WTC11 (cell line): Measurements from ENCODE around the gene AURKAIP1. TPM values are rescaled to one million over a fixed set of nuclear protein-coding genes. Genes with fewer than 3 reads are reported as not detected.

Source experiments
- ATAC-seq: fragments of 200-7000 bp; cut with Tn5 transposase; 2 replicates; pipeline ENCODE4 v1.10.0; 2021; ENCODE audit warnings: mild to moderate bottlenecking, moderate library complexity
- CTCF ChIA-PET: fragments of 300-600 bp; sonication (Branson Sonifier 250); formaldehyde crosslinking; loops from one replicate; lab custom pipeline; 2021; ENCODE audit warnings: antibody characterized with exemption; lab: Charles Lee
- POLR2A ChIA-PET: fragments of 350-600 bp; sonication (Branson Sonifier 250); formaldehyde crosslinking; loops from one replicate; lab custom pipeline; 2021; ENCODE audit warnings: antibody characterized with exemption; lab: Charles Lee
- DNase-seq: peaks from one replicate; pipeline ENCODE4 v3.0.0; 2021; ENCODE audit warnings: low spot score
- H3K27ac Mint-ChIP-seq: 2 replicates; pipeline ENCODE4 v1.8.0; 2021; ENCODE audit warnings: mixed read lengths
- H3K27me3 Mint-ChIP-seq: 2 replicates; pipeline ENCODE4 v1.8.0; 2021; ENCODE audit warnings: low read depth, mild to moderate bottlenecking, moderate library complexity, mixed read lengths
- H3K36me3 Mint-ChIP-seq: 2 replicates; pipeline ENCODE4 v1.8.0; 2021; ENCODE audit warnings: mixed read lengths
- H3K4me1 Mint-ChIP-seq: 2 replicates; pipeline ENCODE4 v1.8.0; 2022; ENCODE audit warnings: mixed read lengths
- H3K4me3 Mint-ChIP-seq: 2 replicates; pipeline ENCODE4 v1.8.0; 2021; ENCODE audit warnings: mild to moderate bottlenecking, moderate library complexity, mixed read lengths
- H3K9me3 Mint-ChIP-seq: 2 replicates; pipeline ENCODE4 v1.8.0; 2021; ENCODE audit warnings: mixed read lengths
- ATF2 ChIP-seq: sonication (generic); formaldehyde crosslinking; IDR thresholded peaks from 2 replicates; pipeline ENCODE4 v1.8.1; 2022; ENCODE audit warnings: low read depth, missing genetic modification reagents, borderline replicate concordance
- ATF3 ChIP-seq: sonication (generic); formaldehyde crosslinking; conservative IDR thresholded peaks from 2 replicates; pipeline ENCODE4 v1.8.1; 2022; ENCODE audit warnings: mild to moderate bottlenecking, missing genetic modification reagents
- E2F5 ChIP-seq: sonication (generic); formaldehyde crosslinking; IDR thresholded peaks from 2 replicates; pipeline ENCODE4 v1.8.1; 2022; ENCODE audit warnings: mild to moderate bottlenecking, moderate library complexity, missing genetic modification reagents
- FOXP1 ChIP-seq: sonication (generic); formaldehyde crosslinking; IDR thresholded peaks from 2 replicates; pipeline ENCODE4 v1.8.0; 2022; ENCODE audit warnings: missing genetic modification reagents, mild to moderate bottlenecking, moderate library complexity, borderline replicate concordance
- GRHL2 ChIP-seq: fragments of 250-450 bp; sonication (Bioruptor Pico); IDR thresholded peaks from 2 replicates; pipeline ENCODE4 v1.8.0; 2022; ENCODE audit warnings: mild to moderate bottlenecking, moderate library complexity; ENCODE audit not compliant: insufficient replicate concordance, severe bottlenecking
- IRF2 ChIP-seq: sonication (generic); formaldehyde crosslinking; IDR thresholded peaks from 2 replicates; pipeline ENCODE4 v1.8.0; 2022; ENCODE audit warnings: low read depth, missing genetic modification reagents, borderline replicate concordance
- KAT7 ChIP-seq: sonication (generic); formaldehyde crosslinking; IDR thresholded peaks from 2 replicates; pipeline ENCODE4 v1.8.1; 2023; ENCODE audit warnings: missing genetic modification reagents, mild to moderate bottlenecking, borderline replicate concordance
- MAX ChIP-seq: sonication (generic); formaldehyde crosslinking; IDR thresholded peaks from 2 replicates; pipeline ENCODE4 v1.8.0; 2022; ENCODE audit warnings: mild to moderate bottlenecking, missing genetic modification reagents
- NFATC4 ChIP-seq: fragments of 250-450 bp; sonication (Bioruptor Pico); IDR thresholded peaks from 2 replicates; pipeline ENCODE4 v1.9.0; 2021; ENCODE audit warnings: mild to moderate bottlenecking
- PREB ChIP-seq: sonication (generic); formaldehyde crosslinking; IDR thresholded peaks from 2 replicates; pipeline ENCODE4 v1.8.1; 2022; ENCODE audit warnings: mild to moderate bottlenecking, missing genetic modification reagents, moderate library complexity, borderline replicate concordance
- RORB ChIP-seq: fragments of 250-450 bp; sonication (Bioruptor Pico); IDR thresholded peaks from 2 replicates; pipeline ENCODE4 v1.9.0; 2021; ENCODE audit warnings: mild to moderate bottlenecking
- TEAD1 ChIP-seq: sonication (generic); formaldehyde crosslinking; IDR thresholded peaks from 2 replicates; pipeline ENCODE4 v1.8.0; 2022; ENCODE audit warnings: mild to moderate bottlenecking, missing genetic modification reagents
- ZNF138 ChIP-seq: sonication (generic); formaldehyde crosslinking; conservative IDR thresholded peaks from 2 replicates; pipeline ENCODE4 v1.8.1; 2022; ENCODE audit warnings: mild to moderate bottlenecking, moderate library complexity, missing genetic modification reagents
- ZNF232 ChIP-seq: sonication (generic); formaldehyde crosslinking; IDR thresholded peaks from 2 replicates; pipeline ENCODE4 v1.8.0; 2022; ENCODE audit warnings: mild to moderate bottlenecking, missing genetic modification reagents
- ZNF263 ChIP-seq: sonication (generic); formaldehyde crosslinking; IDR thresholded peaks from 2 replicates; pipeline ENCODE4 v1.8.1; 2022; ENCODE audit warnings: low read depth, mild to moderate bottlenecking, moderate library complexity, missing genetic modification reagents
- ZNF317 ChIP-seq: sonication (generic); formaldehyde crosslinking; IDR thresholded peaks from 2 replicates; pipeline ENCODE4 v1.8.1; 2023; ENCODE audit warnings: low read depth, mild to moderate bottlenecking, moderate library complexity, missing genetic modification reagents, borderline replicate concordance
- ZNF532 ChIP-seq: fragments of 250-450 bp; sonication (Bioruptor Pico); IDR thresholded peaks from 2 replicates; pipeline ENCODE4 v1.9.0; 2021; ENCODE audit warnings: mild to moderate bottlenecking, borderline replicate concordance
- ZNF671 ChIP-seq: fragments of 250-450 bp; sonication (Bioruptor Pico); IDR thresholded peaks from 2 replicates; pipeline ENCODE4 v1.8.0; 2021; ENCODE audit warnings: mild to moderate bottlenecking
- total RNA-seq: library from RNA; stranded (reverse); gene quantifications from 3 replicates; pipeline ENCODE4 v1.2.3, GENCODE V29; 2021

AURKAIP1 gene
- total RNA-seq, 1 experiment from 2014 or later: 268 TPM

GRCh38 chr1:1357871-1358432, 17.1 kb downstream of the AURKAIP1 start:
- ATAC-seq: no peak

GRCh38 chr1:1356796-1357401, 18.1 kb downstream of the AURKAIP1 start:
- Mint-ChIP-seq H3K36me3 (no peaks in the 10 kb centered on the region), H3K27me3 (peaks cover 19% of the 10 kb centered on the region), H3K4me1 (peaks cover 37% of the 10 kb centered on the region), H3K9me3 (no peaks in the 10 kb centered on the region), H3K4me3 (no peak overlapping the region), H3K27ac (no peak overlapping the region)
- DNase-seq (no peak), ATAC-seq (no peak)
- ChIA-PET CTCF (no interaction called here), POLR2A (interaction anchor here (1.2 kb wide), 1 partner anchor 15 kb away, joined by 4 read pairs; no protein-coding TSS in a partner anchor)
- TF ChIP-seq ATF2 (CRISPR knock-in tag) (no peak), ZNF532 (CRISPR knock-in tag) (no peak), E2F5 (CRISPR knock-in tag) (no peak), ZNF138 (no peak), KAT7 (CRISPR knock-in tag) (no peak), FOXP1 (CRISPR knock-in tag) (no peak)

More at GRCh38 chr1:1357871-1358432, 17.1 kb downstream of the AURKAIP1 start:
- CTCF ChIA-PET: no interaction called here
- TF ChIP-seq ZNF317 (no peak), ATF3 (CRISPR knock-in tag) (no peak), GRHL2 (CRISPR knock-in tag) (no peak), ZNF232 (CRISPR knock-in tag) (no peak), E2F5 (CRISPR knock-in tag) (no peak)
- H3K27ac Mint-ChIP-seq: peak overlapping the region; percentile 45; the same call in 1 of the 2 replicates
- H3K27me3 Mint-ChIP-seq: peaks cover 20% of the 10 kb centered on the region
- POLR2A ChIA-PET: interaction anchor here (1.2 kb wide), 1 partner anchor 13 kb away, joined by 4 read pairs; no protein-coding TSS in a partner anchor
- no peak overlapping the region; the same call in 1 of the 2 replicates for H3K4me3 Mint-ChIP-seq
- DNase-seq: no peak
- peaks cover 30% of the 10 kb centered on the region for H3K4me1 Mint-ChIP-seq
- no peaks in the 10 kb centered on the region for H3K9me3 Mint-ChIP-seq
- no peaks in the 10 kb centered on the region for H3K36me3 Mint-ChIP-seq

GRCh38 chr1:1356166-1356795, 18.7 kb downstream of the AURKAIP1 start:
- ChIA-PET POLR2A (interaction anchor here (1.3 kb wide), 1 partner anchor 77 kb away, joined by 3 read pairs; no protein-coding TSS in a partner anchor), CTCF (interaction anchor here (1.2 kb wide), 1 partner anchor 15 kb away, joined by 6 read pairs; no protein-coding TSS in a partner anchor)
- peaks cover 17% of the 10 kb centered on the region for H3K27me3 Mint-ChIP-seq
- peaks cover 35% of the 10 kb centered on the region for H3K4me1 Mint-ChIP-seq
- H3K4me3 Mint-ChIP-seq: no peak overlapping the region
- DNase-seq (no peak), ATAC-seq (no peak)
- H3K36me3 Mint-ChIP-seq: no peaks in the 10 kb centered on the region
- H3K9me3 Mint-ChIP-seq: no peaks in the 10 kb centered on the region
- H3K27ac Mint-ChIP-seq: no peak overlapping the region
- no peak for TF ChIP-seq IRF2 (CRISPR knock-in tag)
- TF ChIP-seq RORB (CRISPR knock-in tag): no peak
- no peak for TF ChIP-seq ZNF263 (CRISPR knock-in tag)
- TF ChIP-seq MAX: no peak
- TF ChIP-seq PREB: no peak
- no peak for TF ChIP-seq TEAD1 (CRISPR knock-in tag)
- TF ChIP-seq ZNF671 (CRISPR knock-in tag): no peak
- no peak for TF ChIP-seq NFATC4 (CRISPR knock-in tag)
